IMR-90 (cell line): ENCODE measurements around the gene DLG4.

Source experiments
- MAZ ChIP-seq: IDR thresholded peaks from 2 replicates; pipeline ENCODE4 v1.6.1; 2012; ENCODE audit warnings: low read depth, mild to moderate bottlenecking, low read length, improper control_type of control experiment, moderate library complexity, borderline replicate concordance
- POLR2A ChIP-seq: IDR thresholded peaks from 2 replicates; pipeline ENCODE4 v1.6.1; 2012; ENCODE audit warnings: mild to moderate bottlenecking, low read depth, low read length
- TF ChIP-seq, protein P1 (sequence below): fragments of 150-350 bp; IDR thresholded peaks from 2 replicates; pipeline ENCODE4 v1.6.1; 2017; ENCODE audit warnings: mild to moderate bottlenecking, antibody characterized with exemption, low read length, low read depth
- TF ChIP-seq, protein P2 (sequence below): conservative IDR thresholded peaks from 2 replicates; pipeline ENCODE4 v1.5.1; 2012; ENCODE audit warnings: mild to moderate bottlenecking, low read depth, low read length, improper control_type of control experiment

DNA sequence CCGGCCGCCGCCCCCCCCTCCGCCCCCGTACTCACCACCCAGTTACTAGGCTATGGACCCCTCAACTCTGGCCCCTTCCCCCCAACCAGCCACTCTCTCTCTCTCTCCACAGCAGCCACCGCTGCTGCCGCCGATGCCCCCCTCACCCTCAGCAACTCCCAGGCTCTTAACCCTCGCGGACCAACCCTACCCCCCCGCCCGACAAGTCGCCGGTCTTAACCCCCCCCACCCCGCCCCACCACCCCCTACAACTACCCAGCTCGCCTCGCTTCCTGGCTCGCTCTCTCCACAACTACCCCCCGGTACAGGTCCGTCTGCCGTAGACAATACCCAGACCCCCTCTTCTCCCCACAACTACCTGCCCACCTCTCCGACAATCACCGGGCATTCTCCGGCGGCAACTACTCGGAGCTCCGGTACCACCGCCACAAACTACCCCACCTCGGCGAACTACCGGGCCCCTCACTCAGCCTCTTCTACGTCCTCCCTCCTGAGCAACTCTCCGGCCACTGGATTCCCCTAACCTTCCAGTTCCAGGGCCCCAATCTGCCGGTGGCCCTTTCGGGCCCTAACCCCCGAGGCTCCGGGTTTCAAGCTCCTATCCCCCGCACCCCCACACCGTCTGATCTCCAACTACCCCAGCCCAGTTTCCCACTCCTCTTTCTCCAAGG lies 18.9 kb upstream of the DLG4 start:
- TF ChIP-seq, protein P1, sequence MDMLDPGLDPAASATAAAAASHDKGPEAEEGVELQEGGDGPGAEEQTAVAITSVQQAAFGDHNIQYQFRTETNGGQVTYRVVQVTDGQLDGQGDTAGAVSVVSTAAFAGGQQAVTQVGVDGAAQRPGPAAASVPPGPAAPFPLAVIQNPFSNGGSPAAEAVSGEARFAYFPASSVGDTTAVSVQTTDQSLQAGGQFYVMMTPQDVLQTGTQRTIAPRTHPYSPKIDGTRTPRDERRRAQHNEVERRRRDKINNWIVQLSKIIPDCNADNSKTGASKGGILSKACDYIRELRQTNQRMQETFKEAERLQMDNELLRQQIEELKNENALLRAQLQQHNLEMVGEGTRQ: no peak
- TF ChIP-seq MAZ (no peak), POLR2A (no peak)
- TF ChIP-seq, protein P2, sequence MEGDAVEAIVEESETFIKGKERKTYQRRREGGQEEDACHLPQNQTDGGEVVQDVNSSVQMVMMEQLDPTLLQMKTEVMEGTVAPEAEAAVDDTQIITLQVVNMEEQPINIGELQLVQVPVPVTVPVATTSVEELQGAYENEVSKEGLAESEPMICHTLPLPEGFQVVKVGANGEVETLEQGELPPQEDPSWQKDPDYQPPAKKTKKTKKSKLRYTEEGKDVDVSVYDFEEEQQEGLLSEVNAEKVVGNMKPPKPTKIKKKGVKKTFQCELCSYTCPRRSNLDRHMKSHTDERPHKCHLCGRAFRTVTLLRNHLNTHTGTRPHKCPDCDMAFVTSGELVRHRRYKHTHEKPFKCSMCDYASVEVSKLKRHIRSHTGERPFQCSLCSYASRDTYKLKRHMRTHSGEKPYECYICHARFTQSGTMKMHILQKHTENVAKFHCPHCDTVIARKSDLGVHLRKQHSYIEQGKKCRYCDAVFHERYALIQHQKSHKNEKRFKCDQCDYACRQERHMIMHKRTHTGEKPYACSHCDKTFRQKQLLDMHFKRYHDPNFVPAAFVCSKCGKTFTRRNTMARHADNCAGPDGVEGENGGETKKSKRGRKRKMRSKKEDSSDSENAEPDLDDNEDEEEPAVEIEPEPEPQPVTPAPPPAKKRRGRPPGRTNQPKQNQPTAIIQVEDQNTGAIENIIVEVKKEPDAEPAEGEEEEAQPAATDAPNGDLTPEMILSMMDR: no peak
